GM18868 (cell line): ENCODE measurements around the gene RBM25.
"Not testable (repeated sequence)": the region's sequence is repeated elsewhere in the genome, so short reads cannot be mapped to it uniquely, and the experiment has no call there.

Experiments
- ATAC-seq: cut with Tn5 transposase; IDR thresholded peaks from one replicate; pipeline ENCODE4 v1.9.1; 2021; ENCODE audit warnings: mild to moderate bottlenecking, moderate library complexity; ENCODE audit not compliant: unreplicated experiment

RBM25 gene

DNA sequence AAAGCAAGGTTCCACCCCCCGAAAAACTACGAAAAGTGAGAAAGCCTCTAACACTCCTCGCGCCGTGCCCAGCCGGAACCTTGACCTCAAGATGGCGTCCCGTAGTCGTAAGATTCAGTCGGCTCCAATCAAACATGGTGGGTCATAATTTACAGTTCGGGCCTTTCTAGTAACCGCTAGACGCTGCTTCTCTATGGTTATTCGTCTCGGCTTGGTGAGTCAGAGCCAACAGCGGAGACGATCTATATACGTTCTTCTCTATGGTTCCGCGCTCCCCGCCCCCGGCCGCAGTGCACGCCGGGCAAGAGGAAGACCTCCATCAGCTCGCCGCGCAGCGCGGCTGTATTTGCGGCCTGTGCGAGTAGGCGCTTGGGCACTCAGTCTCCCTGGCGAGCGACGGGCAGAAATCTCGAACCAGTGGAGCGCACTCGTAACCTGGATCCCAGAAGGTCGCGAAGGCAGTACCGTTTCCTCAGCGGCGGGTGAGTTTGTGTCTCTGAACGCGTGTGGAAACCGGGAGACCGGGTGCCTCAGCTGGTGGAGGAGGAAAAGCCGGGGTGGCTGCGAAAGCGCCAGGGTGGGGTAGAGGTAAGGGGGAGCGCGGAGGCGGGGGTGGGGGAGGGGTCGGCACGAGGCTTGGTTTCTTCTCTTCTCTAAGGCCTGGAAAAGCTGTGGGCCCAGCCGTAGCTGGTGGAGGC is at the start of gene RBM25:
RBM25 (plus strand) TSS at position 311 of the 698 bp plus-strand sequence. CDS start 13,108 bp downstream, outside the sequence.
- peak; percentile 97 for ATAC-seq

DNA sequence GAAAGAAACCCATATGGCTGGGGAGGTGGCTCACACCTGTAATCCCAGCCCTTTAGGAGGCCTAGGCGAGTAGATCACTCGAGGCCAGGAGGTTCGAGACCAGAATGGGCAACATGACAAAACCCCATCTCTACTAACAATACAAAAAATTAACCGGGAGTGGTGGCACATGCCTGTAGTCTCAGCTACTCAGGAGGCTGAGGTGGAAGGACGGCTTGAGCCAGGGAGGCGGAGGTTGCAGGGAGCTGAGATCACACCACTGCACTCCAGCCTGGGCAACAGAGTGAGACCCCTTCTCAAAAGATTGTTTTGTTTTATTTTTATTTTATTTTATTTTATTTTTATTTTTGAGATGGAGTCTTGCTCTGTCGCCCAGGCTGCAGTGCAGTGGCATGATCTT is 47.1 kb upstream of the RBM25 start:
- ATAC-seq, result not testable (repeated sequence)

DNA sequence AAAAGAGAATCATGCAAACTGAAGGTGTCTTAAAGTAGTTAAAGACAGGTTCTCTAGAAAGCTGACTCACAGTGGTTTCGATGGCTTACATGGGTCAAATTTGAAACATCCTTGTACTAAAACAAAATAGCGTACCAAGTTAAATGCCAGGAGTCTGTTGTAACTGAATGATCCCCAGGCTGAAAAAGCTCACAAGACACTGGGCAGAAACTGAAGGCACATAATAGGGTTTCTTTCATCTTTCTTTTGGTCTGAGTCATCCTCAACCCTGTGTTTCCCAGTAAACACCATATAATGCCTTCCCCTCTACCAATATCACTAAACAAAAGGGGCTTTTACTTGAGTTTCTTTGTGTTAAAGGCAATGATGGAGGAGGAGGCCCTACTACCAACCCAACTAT is 44.2 kb upstream of the RBM25 start:
- ATAC-seq, result peak; percentile 94

DNA sequence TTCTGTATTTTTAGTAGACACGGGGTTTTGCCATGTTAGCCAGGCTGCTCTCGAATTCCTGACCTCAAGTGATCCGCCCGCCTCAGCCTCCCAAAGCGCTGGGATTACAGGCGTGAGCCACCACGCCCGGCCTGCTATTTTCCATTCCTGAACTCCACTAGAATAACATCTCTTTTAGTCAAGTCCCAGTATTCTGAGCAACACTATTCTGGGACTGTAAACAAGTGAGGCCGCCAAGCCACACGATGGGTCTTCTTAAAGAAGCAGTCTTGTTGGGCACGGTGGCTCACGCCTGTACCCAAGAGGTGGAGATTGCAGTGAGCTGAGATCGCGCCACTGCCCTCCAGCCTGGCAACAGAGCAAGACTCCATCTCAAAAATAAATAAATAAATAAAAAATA is 42.8 kb upstream of the RBM25 start:
- ATAC-seq, result not testable (repeated sequence)

DNA sequence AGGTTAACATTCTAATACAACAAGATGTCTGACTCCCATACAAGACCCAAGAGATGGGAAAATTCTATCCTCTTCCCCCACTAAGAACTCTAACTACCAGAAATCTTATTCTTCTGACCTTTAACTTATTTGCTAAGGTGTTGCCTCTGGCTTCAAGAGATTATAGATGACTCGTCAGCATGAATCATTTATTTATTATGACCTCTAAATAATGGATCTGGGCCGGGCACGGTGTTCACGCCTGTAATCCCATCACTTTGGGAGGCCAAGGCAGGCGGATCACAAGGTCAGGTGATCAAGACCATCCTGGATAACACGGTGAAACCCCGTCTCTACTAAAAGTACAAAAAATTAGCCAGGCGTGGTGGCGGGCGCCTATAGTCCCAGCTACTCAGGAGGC is 42.3 kb upstream of the RBM25 start:
- not testable (repeated sequence) for ATAC-seq

DNA sequence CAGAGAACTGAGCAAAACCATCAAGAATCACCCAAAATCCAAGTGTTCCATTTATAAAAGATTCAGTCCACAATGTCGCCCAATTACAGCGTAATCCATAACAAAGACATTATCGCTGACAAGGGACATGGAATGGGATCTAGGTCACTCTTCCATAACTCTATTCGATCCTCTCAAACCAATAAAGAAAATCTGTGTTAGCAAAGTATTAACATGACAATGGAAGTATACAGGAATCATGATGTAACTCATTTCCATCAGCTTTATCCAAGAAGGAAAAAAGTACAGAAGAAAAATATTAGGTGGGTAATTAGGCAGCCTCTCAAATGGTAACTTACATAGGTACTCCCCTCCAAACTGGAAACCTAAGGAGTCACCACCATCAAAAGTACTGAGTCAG is 36.3 kb upstream of the RBM25 start:
- ATAC-seq, result no peak

DNA sequence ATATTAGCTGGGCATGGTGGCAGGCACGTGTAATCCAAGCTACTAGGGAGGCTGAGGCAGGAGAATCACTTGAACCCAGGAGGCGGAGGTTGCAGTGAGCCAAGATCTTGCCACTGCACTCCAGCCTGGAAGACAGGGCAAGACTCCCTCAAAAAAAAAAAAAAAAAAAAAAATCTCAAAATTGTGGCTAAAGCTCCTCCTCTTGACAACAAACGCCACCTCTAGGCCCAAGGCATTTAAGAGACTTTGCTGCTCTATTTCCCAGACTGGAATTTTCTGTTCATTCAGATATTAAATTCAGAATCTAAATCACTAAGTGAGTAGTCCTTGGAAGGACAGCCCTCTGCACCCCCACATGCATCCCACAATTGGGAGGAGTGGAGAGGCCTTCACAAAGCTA is 32.8 kb upstream of the RBM25 start:
- ATAC-seq, result no peak

DNA sequence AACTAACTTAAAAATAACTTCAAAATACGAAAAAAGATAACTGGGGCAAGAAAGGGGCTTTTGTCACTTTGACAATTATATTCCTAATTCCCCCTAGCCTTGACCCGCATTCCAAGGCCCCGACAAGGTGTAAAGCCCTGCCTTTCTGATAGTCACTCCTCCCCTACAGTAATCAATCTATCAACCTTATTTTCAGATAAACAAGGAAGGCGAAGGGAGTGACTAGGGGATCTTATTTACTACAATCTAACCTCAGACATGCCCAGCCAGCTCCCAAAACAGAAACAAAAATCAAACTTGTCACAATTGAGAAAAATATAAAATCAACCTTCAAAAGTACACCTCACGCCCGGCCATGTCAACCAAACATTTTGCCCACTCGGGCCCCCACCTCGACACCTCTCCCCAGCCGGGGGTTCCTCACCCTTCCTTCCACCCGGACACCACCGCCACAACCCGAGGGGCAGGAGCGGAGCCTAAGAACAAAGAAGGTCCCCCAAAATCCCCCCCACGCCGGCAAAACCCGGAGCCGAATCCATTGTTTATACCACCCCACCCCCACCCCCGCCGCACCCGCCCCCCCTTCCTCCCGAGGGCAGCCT is 32.0 kb upstream of the RBM25 start:
- no peak for ATAC-seq

DNA sequence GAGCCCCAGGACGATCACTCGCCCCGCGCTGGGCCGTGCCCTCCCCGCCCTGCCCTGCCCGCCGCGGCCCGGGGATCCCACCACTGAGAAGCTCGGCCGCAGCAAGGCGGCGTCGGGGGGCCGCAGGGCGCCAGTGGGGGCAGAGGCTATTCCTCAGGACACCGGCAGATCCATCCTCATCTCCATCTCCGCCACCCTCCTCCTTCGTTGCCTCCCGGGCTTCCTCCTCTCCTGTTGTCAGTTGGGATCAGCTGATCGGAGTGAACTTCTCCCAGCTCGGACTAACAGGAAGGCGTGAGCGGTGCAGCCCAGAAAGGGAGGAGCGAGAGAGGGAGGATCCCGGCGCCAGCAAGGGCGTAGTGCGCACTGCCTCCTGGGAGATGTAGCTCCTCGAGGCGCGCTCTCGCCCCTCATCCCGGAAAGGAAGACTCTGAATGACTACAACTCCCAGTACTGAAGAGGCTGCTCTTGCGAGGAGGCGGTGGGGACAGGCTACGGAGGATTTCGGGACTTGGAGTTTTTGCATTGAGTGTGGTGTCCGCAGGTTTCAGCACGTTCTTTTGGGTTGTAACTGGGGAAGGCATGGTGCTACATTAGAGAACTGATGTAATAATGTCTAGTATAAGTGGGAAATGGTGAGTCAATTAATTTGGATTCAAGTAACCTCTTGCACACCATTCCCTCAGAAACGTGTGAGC is 31.3 kb upstream of the RBM25 start, which contains the start of gene ZFYVE1:
ZFYVE1 (minus strand) TSS at position 262 of the 698 bp plus-strand sequence. CDS start 2,598 bp downstream, outside the sequence.
- ATAC-seq, result peak; percentile 96

DNA sequence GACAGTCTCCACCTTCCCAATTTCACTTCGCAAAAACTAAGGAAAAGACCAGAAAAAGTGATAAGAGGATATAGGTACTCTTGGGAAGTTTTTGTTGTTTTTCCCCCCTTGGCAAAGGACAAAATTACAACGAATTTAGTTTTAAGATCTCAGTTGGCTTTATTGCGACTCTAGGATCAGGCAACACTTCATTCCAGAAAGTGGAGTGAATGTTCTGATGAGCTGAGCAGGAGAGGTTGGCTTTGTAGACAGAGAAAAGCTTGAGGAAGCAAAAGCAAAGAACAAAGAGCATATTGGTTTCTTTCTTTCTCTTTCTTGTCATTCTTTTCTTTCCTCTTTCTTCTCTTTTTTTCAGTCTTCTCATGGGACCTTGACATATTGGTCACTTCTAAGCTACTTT is 30.8 kb upstream of the RBM25 start:
- ATAC-seq, result no peak

DNA sequence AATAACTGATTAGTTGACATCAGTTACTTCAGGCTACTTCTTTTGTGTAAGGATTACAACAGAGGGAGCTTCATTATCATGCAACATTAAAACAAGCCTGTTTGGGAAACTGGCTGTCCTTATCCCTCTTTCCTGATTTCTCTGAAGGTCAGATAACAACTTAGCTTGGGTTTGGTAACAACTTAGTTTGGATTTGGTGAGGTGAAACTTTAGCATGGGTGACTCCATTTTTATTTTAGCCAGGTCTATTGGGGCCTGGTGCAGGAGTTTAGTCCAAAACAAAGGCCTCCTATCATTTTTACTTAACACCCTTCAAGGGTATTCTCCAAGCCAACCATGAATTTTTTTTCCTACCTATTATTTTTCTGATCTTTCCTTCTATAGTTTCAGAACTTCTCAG is 30.4 kb upstream of the RBM25 start:
- ATAC-seq, result no peak

DNA sequence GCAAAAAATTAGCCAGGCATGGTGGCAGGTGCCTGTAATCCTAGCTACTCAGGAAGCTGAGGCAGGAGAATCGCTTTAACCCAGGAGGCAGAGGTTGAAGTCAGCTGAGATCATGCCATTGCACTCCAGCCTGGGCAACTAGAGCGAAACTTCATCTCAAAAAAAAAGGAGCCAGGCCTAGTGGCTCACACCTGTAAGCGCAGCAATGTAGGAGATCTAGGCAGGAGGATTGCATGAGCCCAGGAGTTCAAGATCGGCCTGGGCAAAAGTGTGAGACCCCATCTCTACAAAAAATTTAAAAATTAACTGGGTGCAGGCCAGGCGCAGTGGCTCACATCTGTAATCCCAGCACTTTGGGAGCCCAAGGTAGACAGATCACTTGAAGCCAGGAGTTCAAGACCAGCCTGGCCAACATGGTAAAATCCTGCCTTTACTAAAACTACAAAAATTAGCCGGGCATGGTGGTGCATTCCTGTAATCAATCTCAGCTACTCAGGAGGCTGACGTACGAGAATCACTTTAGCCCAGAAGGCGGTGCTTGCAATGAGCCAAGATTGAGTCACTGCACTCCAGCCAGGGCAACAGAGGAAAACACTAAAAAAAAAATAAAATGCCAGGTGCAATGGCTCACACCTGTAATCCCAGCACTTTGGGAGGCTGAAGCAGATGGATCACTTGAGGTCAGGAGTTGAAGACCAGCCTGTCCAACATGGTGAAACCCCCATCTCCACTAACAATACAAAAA is 21.5 kb upstream of the RBM25 start:
- ATAC-seq, result not testable (repeated sequence)

DNA sequence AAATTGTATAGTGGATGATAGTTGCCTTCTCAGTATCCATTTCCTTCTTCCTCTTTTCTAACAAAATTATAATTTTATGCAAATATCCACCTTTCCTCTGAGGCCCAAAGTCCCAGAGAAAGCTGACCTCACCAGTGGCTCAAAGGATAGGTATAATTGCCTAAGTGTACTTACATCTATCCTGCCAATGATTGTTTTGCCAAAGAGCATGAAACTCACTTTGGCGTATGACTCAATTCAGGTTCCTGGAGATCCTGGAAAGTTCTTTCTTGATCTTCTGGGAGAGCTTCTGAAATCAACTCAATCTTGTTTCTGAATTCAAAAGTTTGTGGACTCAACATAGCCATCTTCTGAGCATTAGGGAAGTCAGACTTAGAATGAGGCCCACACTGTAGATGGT is 10.5 kb upstream of the RBM25 start:
- ATAC-seq, result no peak

DNA sequence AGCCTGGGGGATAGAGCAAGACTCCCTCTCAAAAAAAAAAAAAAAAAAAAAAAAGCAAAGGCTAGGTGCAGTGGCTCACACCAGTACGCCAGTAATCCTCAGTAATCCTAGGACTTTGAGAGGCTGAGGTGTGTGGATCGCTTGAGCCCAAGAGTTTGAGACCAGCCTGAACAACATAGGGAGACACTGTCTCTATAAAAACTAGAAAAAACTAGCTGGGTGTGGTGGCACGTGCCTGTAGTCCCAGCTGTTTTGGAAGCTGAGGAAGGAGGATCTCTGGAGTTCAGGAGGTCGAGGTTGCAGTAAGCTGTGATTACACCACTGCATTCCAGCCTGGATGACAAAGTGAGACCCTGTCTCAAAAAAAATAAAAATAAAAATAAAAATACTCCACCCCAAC is 8.9 kb upstream of the RBM25 start:
- ATAC-seq, result no peak

DNA sequence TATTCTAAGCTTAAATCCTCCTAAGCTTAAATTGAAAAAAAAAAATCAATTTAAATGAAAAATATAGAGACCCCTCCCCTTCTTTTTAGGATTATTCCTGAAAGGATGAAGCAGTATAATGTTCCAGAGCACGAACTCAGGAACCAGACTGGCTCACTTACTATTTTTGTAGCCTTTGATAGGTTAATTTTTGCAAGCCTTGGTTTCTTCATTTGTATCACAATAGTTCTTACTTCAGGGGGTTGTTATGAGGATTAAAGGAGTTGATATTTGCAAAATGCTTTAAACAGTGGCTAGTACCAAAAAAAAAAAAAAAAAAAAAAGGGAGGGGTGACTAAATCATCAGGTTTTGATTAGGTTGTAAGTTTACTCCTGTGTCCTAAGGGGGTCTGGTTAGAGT is 3.1 kb upstream of the RBM25 start:
- no peak for ATAC-seq

DNA sequence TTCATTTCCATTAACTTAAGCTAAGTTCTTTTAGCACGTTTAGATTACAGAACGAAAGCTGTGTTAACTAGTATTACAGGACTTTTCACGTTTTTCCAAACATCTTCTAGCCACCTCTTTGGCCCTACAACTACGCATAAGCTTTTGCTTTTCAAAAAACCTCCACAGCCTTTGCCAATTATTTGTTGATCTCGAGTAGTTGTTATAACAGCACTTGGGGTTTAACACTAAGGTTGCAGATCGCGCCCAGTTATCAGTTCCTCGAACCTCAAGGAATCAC is 450 bp upstream of the RBM25 start:
- ATAC-seq, result no peak

DNA sequence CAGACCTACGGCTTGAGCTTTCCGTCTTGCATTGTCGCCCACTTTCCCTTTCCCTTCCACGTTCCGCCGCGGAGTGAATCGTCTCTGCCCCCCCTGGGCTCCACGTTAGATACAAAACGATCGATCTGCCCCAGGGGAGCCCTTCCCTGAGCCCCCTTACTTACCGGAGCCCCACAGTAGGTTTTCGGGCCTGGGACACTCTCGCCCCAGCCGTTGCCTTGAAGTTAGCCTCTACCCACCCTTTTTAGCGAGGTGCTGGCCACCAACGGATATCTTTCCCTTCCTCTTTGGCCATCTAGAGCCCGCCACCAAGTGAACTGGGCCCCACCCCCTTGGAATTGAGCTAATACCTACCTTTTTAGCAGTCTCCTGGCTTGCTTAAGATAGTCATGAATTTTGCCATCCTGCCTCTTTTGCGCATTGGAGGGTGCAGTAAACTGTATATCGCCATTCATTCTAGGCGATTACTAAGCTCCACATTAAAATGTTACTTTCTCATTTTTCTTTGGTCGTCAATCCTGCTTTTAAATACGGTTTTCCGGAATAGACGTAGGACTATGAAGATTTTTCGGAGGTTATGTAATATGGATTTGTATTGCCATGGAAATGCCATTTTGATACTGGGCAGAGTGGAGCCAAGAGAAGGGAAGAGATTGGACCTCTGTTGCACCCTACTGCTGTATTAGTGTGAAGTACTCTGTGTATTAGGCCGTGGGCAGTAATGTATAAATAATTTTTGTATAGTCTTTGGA is 764 bp downstream of the RBM25 start:
- ATAC-seq, result no peak

DNA sequence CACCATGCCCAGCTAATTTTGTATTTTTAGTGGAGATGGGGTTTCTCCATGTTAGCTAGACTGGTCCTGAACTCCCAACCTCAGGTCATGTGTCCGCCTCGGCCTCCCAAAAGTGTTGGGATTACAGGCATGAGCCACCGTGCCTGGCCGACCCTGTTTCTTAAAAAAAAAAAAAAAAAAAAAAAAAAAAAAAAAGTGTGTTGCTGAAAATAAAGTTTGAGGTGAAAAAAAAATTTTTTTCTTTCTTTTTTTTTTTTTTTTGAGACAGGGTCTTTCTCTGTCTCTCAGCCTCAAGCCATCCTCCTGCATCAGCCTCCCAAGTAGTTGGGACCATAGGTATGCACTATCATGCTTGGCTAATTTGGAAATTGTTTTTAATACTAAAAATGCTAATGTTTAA is 11.3 kb downstream of the RBM25 start:
- ATAC-seq, result no peak

DNA sequence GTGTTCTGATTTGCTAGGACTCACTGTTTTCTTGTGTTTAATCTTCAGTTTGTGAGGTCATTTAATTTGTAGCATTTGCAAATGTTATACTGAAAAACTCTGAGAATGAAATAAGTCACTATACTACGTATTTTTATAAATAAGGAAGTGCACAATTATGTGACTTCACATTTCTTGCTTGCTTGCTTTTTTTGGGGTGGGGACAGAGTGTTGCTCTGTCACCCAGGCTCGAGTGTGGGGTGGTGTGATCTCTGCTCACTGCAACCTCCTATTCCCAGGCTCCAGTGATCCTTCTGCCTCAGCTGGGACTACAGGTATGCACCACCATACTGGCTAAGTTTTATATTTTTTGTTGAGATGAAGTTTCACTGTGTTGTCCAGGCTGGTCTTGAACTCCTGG is 32.7 kb downstream of the RBM25 start:
- ATAC-seq, result no peak

DNA sequence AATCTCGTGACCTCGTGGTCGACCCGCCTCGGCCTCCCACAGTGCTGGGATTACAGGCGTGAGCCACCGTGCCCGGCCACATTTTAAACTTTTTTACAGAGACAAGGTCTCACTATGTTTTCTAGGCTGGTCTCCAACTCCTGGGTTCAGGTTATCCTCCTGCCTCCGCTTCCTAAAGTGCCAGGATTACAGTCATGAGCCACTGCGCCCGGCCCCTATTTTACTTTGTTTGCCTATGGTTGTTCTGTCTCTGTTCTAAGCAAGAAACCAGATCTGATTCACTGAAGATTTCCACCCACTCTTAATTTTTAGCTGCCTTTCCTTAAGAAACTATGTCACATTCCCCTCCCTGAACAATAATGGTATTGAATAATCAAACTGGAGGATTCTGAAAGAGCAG is 39.1 kb downstream of the RBM25 start:
- ATAC-seq, result no peak

DNA sequence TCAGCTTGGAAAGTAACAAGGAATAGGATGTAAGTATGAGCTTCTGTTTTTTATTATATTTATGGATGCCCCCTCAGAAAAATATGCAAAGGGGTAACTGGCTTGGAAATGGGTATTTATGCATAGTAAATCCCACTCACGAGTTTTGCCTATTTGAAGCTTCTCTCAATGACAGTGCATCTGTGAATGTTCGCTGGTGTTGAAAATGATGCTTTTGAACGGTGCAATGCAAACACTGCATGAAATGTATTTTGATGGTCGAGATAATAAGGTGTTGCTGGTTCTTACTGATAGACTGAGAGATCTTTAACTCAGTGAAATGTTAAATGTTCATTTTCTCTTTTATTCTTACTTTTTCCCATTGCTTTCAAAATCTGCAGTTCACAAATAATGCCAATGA is 42.0 kb downstream of the RBM25 start:
- no peak for ATAC-seq
